Breast epithelium (tissue), 3 donors: ENCODE results near the gene RPLP1.

Experiments
- CTCF ChIP-seq, 3 donors: fragments of 450-650 bp; IDR thresholded peaks; one replicate each; pipeline ENCODE4 v1.5.1; 2016 to 2017; ENCODE audit warnings: antibody characterized with exemption in 3 of 3, mild to moderate bottlenecking in 3 of 3, moderate library complexity in 3 of 3
- POLR2A ChIP-seq: fragments of 450-650 bp; IDR thresholded peaks from one replicate; pipeline ENCODE4 v1.6.1; 2016; ENCODE audit warnings: antibody characterized with exemption, mild to moderate bottlenecking, moderate library complexity
- POLR2AphosphoS5 ChIP-seq, 3 donors: sonication (generic); formaldehyde crosslinking; IDR thresholded peaks; one replicate each; pipeline ENCODE4 v1.6.1; 2017; ENCODE audit warnings: antibody characterized with exemption in 3 of 3

GRCh38 chr15:69490356-69491037 is 37.9 kb downstream of the RPLP1 start:
- no peak for TF ChIP-seq CTCF (IDR thresholded peaks at IDR 0.05)
- no peak for TF ChIP-seq POLR2A
- no peak for TF ChIP-seq POLR2AphosphoS5 (IDR thresholded peaks at IDR 0.05)
